Naive thymus-derived CD8-positive, alpha-beta T cell (primary cell): ENCODE measurements around the gene TUFT1. TPM values are rescaled to one million over a fixed set of nuclear protein-coding genes. Genes with fewer than 3 reads are reported as not detected.
A peak's percentile ranks its signal among the peaks of the same experiment; 100 is the strongest.

Source experiments
- ATAC-seq, 2 donors: fragments of 150-1000 bp; cut with Tn5 transposase in 1 of 2; sonication (Bioruptor Pico), chemical (Tn5 transposase) in 1 of 2; 1 replicate in 1 of 2; 2 replicates in 1 of 2; pipeline ENCODE4 v1.10.0; 2021; ENCODE audit warnings: mild to moderate bottlenecking in 2 of 2, moderate library complexity in 2 of 2
- POLR2A ChIA-PET: fragments of 350-600 bp; sonication (Branson Sonifier 250); formaldehyde crosslinking; loops from one replicate; lab custom pipeline; 2021; ENCODE audit warnings: antibody characterized with exemption; lab: Charles Lee
- DNase-seq, 10 donors: peaks; one replicate each; pipeline versions ENCODE4 v3.0.0 to v3.0.0-alpha.2; 2020 to 2022
- H3K27ac Mint-ChIP-seq, 10 donors: one replicate each; pipeline ENCODE4 v1.8.0; 2020 to 2022; ENCODE audit warnings: mild to moderate bottlenecking in 10 of 10, mixed read lengths in 10 of 10, moderate library complexity in 4 of 10, inconsistent platforms in 1 of 10
- H3K27me3 Mint-ChIP-seq, 5 donors: one replicate each; pipeline ENCODE4 v1.8.0; 2021 to 2022; ENCODE audit warnings: mixed read lengths in 5 of 5
- H3K36me3 Mint-ChIP-seq, 3 donors: one replicate each; pipeline ENCODE4 v1.8.0; 2020 to 2022; ENCODE audit warnings: mixed read lengths in 3 of 3, mild to moderate bottlenecking in 2 of 3, inconsistent platforms in 1 of 3
- H3K4me1 Mint-ChIP-seq, 4 donors: one replicate each; pipeline ENCODE4 v1.8.0; 2021 to 2022; ENCODE audit warnings: mixed read lengths in 4 of 4
- H3K4me3 Mint-ChIP-seq, 10 donors: one replicate each; pipeline ENCODE4 v1.8.0; 2020 to 2022; ENCODE audit warnings: mild to moderate bottlenecking in 10 of 10, mixed read lengths in 10 of 10, moderate library complexity in 6 of 10, inconsistent platforms in 1 of 10
- H3K9me3 Mint-ChIP-seq, 9 donors: one replicate each; pipeline ENCODE4 v1.8.0; 2020 to 2022; ENCODE audit warnings: mixed read lengths in 9 of 9, mild to moderate bottlenecking in 3 of 9, inconsistent platforms in 1 of 9, moderate library complexity in 1 of 9
- polyA plus RNA-seq, 3 donors: library from polyadenylated mRNA; unstranded; fragments of 300-500 nt; fragmentation: Illumina TruSeq; gene quantifications; one replicate each; pipeline ENCODE4 v1.2.3, GENCODE V29; 2021
- total RNA-seq, 8 experiments: library from RNA in 2 of 8; stranded (reverse) in 2 of 8; gene quantifications; one replicate each; pipeline ENCODE4 v1.2.3 and lab custom pipeline; 2021 to 2026

The TUFT1 gene
- total and polyA plus RNA-seq, 5 experiments from 2014 or later, result 0.80 to 3.2 (median 1.9) TPM

GRCh38 chr1:151574575-151575529 lies 34.7 kb downstream of the TUFT1 start:
- no peak for ATAC-seq
- no peaks in the 10 kb centered on the region for H3K9me3 Mint-ChIP-seq
- no peaks in the 10 kb centered on the region for H3K4me1 Mint-ChIP-seq
- peak overlapping the region in 1 of 10 donors; percentile 46 for H3K27ac Mint-ChIP-seq
- POLR2A ChIA-PET, result no interaction called here
- no peaks in the 10 kb centered on the region for H3K27me3 Mint-ChIP-seq
- no peak overlapping the region for H3K4me3 Mint-ChIP-seq
- DNase-seq, result no peak
- peaks cover 0 to 3% (median 2%) of the 10 kb centered on the region in 3 donors for H3K36me3 Mint-ChIP-seq

GRCh38 chr1:151577173-151577572 lies 37.1 kb downstream of the TUFT1 start:
- no peaks in the 10 kb centered on the region for H3K27me3 Mint-ChIP-seq
- H3K9me3 Mint-ChIP-seq, result no peaks in the 10 kb centered on the region
- POLR2A ChIA-PET, result no interaction called here
- no peak overlapping the region for H3K4me3 Mint-ChIP-seq
- ATAC-seq (no peak), DNase-seq (no peak)
- H3K36me3 Mint-ChIP-seq, result peaks cover 0 to 4% (median 2%) of the 10 kb centered on the region in 3 donors
- no peaks in the 10 kb centered on the region for H3K4me1 Mint-ChIP-seq
- no peak overlapping the region for H3K27ac Mint-ChIP-seq

- Mint-ChIP-seq H3K27ac (no peak overlapping the region), H3K36me3 (peaks cover 0 to 4% (median 2%) of the 10 kb centered on the region in 3 donors), H3K27me3 (no peaks in the 10 kb centered on the region), H3K4me1 (no peaks in the 10 kb centered on the region), H3K4me3 (no peak overlapping the region), H3K9me3 (no peaks in the 10 kb centered on the region)
- ATAC-seq (no peak), DNase-seq (no peak)
- POLR2A ChIA-PET, result no interaction called here
These were observed 38.8 kb downstream of the TUFT1 start for GRCh38 chr1:151578941-151579340.

- no peak for ATAC-seq
- H3K27me3 Mint-ChIP-seq, result no peaks in the 10 kb centered on the region
- H3K36me3 Mint-ChIP-seq, result peaks cover 0 to 2% (median 0%) of the 10 kb centered on the region in 3 donors
- no peak overlapping the region for H3K4me3 Mint-ChIP-seq
- POLR2A ChIA-PET, result no interaction called here
- H3K9me3 Mint-ChIP-seq, result no peaks in the 10 kb centered on the region
- H3K4me1 Mint-ChIP-seq, result no peaks in the 10 kb centered on the region
- DNase-seq, result no peak
- H3K27ac Mint-ChIP-seq, result no peak overlapping the region
These were observed 39.5 kb downstream of the TUFT1 start for GRCh38 chr1:151579436-151580225.

GRCh38 chr1:151581451-151581850 lies 41.3 kb downstream of the TUFT1 start:
- peaks cover 0 to 2% (median 0%) of the 10 kb centered on the region in 3 donors for H3K36me3 Mint-ChIP-seq
- no peak for DNase-seq
- POLR2A ChIA-PET, result no interaction called here
- no peak for ATAC-seq
- no peak overlapping the region for H3K4me3 Mint-ChIP-seq
- no peaks in the 10 kb centered on the region for H3K27me3 Mint-ChIP-seq
- no peaks in the 10 kb centered on the region for H3K4me1 Mint-ChIP-seq
- H3K27ac Mint-ChIP-seq, result peak overlapping the region in 1 of 10 donors; percentile 70
- H3K9me3 Mint-ChIP-seq, result no peaks in the 10 kb centered on the region

GRCh38 chr1:151581921-151582320 lies 41.8 kb downstream of the TUFT1 start:
- Mint-ChIP-seq H3K4me3 (no peak overlapping the region), H3K27ac (peak overlapping the region in 1 of 10 donors; percentile 70), H3K36me3 (peaks cover 0 to 2% (median 0%) of the 10 kb centered on the region in 3 donors), H3K9me3 (no peaks in the 10 kb centered on the region), H3K27me3 (no peaks in the 10 kb centered on the region), H3K4me1 (no peaks in the 10 kb centered on the region)
- DNase-seq, result no peak
- ATAC-seq, result no peak
- POLR2A ChIA-PET, result no interaction called here

GRCh38 chr1:151583796-151584195 lies 43.7 kb downstream of the TUFT1 start:
- Mint-ChIP-seq H3K36me3 (peaks cover 0 to 2% (median 0%) of the 10 kb centered on the region in 3 donors), H3K9me3 (no peaks in the 10 kb centered on the region), H3K27me3 (no peaks in the 10 kb centered on the region), H3K4me3 (no peak overlapping the region), H3K27ac (peak overlapping the region in 1 of 10 donors; percentile 47), H3K4me1 (no peaks in the 10 kb centered on the region)
- POLR2A ChIA-PET, result no interaction called here
- no peak for DNase-seq
- ATAC-seq, result no peak

GRCh38 chr1:151584278-151584677 lies 44.2 kb downstream of the TUFT1 start:
- no peak for ATAC-seq
- peaks cover 0 to 2% (median 0%) of the 10 kb centered on the region in 3 donors for H3K36me3 Mint-ChIP-seq
- H3K4me3 Mint-ChIP-seq, result no peak overlapping the region
- H3K27me3 Mint-ChIP-seq, result peaks cover 0 to 2% (median 0%) of the 10 kb centered on the region in 5 donors
- peak overlapping the region in 2 of 10 donors; percentile 25 to 47 for H3K27ac Mint-ChIP-seq
- H3K4me1 Mint-ChIP-seq, result no peaks in the 10 kb centered on the region
- no peaks in the 10 kb centered on the region for H3K9me3 Mint-ChIP-seq
- no peak for DNase-seq
- POLR2A ChIA-PET, result no interaction called here

GRCh38 chr1:151584780-151585179 lies 44.7 kb downstream of the TUFT1 start:
- Mint-ChIP-seq H3K36me3 (peaks cover 0 to 2% (median 0%) of the 10 kb centered on the region in 3 donors), H3K4me3 (no peak overlapping the region), H3K27ac (peak overlapping the region in 1 of 10 donors; percentile 25), H3K27me3 (peaks cover 0 to 2% (median 0%) of the 10 kb centered on the region in 5 donors), H3K4me1 (no peaks in the 10 kb centered on the region), H3K9me3 (peaks cover 0 to under 1% (median 0%) of the 10 kb centered on the region in 9 donors)
- POLR2A ChIA-PET, result no interaction called here
- ATAC-seq (no peak), DNase-seq (no peak)

- H3K9me3 Mint-ChIP-seq, result peaks cover 0 to 5% (median 0%) of the 10 kb centered on the region in 9 donors
- no peak overlapping the region for H3K4me3 Mint-ChIP-seq
- ATAC-seq (no peak), DNase-seq (no peak)
- peaks cover 0 to 2% (median 0%) of the 10 kb centered on the region in 3 donors for H3K36me3 Mint-ChIP-seq
- no peaks in the 10 kb centered on the region for H3K4me1 Mint-ChIP-seq
- POLR2A ChIA-PET, result no interaction called here
- peaks cover 0 to 5% (median 4%) of the 10 kb centered on the region in 5 donors for H3K27me3 Mint-ChIP-seq
- H3K27ac Mint-ChIP-seq, result no peak overlapping the region
These were observed 45.5 kb downstream of the TUFT1 start for GRCh38 chr1:151585622-151586021.

- no peak overlapping the region for H3K27ac Mint-ChIP-seq
- no peak overlapping the region for H3K4me3 Mint-ChIP-seq
- H3K36me3 Mint-ChIP-seq, result peaks cover 0 to 4% (median 0%) of the 10 kb centered on the region in 3 donors
- peaks cover 0 to 8% (median 5%) of the 10 kb centered on the region in 5 donors for H3K27me3 Mint-ChIP-seq
- DNase-seq, result no peak
- peaks cover 6 to 11% (median 9%) of the 10 kb centered on the region in 4 donors for H3K4me1 Mint-ChIP-seq
- POLR2A ChIA-PET, result no interaction called here
- H3K9me3 Mint-ChIP-seq, result peaks cover 0 to 5% (median 0%) of the 10 kb centered on the region in 9 donors
- ATAC-seq, result no peak
These were observed 50.9 kb downstream of the TUFT1 start for GRCh38 chr1:151590961-151591360.

- Mint-ChIP-seq H3K27me3 (peaks cover 0 to 8% (median 5%) of the 10 kb centered on the region in 5 donors), H3K27ac (peak overlapping the region in 3 of 10 donors; percentile 23 to 69 (median 25)), H3K4me1 (peaks cover 6 to 11% (median 9%) of the 10 kb centered on the region in 4 donors), H3K9me3 (peaks cover 0 to 5% (median 0%) of the 10 kb centered on the region in 9 donors), H3K36me3 (peaks cover 0 to 4% (median 0%) of the 10 kb centered on the region in 3 donors), H3K4me3 (peak overlapping the region; percentile 26 to 76 (median 70))
- DNase-seq, result no peak
- peak; percentile 57 to 60 for ATAC-seq
- POLR2A ChIA-PET, result interaction anchor here (0.6 to 1.4 kb wide), 3 partner anchors 17 to 243 kb away, joined by 3 read pairs; no protein-coding TSS in a partner anchor
These were observed 53.6 kb downstream of the TUFT1 start for GRCh38 chr1:151593730-151594129.
